BJ (cell line): ENCODE results near the gene HRH2. TPM values are rescaled to one million over a fixed set of nuclear protein-coding genes. Genes with fewer than 3 reads are reported as not detected.

Experiments used
- CTCF ChIA-PET: fragments of 350-600 bp; formaldehyde crosslinking; extraction: SDS; loops from one replicate; lab custom pipeline; 2021; ENCODE audit warnings: antibody characterized with exemption, inconsistent platforms; lab: Yijun Ruan, JAX
- POLR2A ChIA-PET: fragments of 300-600 bp; sonication (Branson Sonifier 250); formaldehyde crosslinking; extraction: SDS; loops from one replicate; lab custom pipeline; 2021; ENCODE audit warnings: antibody characterized with exemption; lab: Charles Lee
- DNase-seq: peaks from one replicate; pipeline ENCODE4 v3.0.0-alpha.2; 2011; ENCODE audit warnings: low read depth
- H3K27me3 ChIP-seq: 2 replicates; pipeline ENCODE4 v1.6.0; 2011; ENCODE audit warnings: low read length; ENCODE audit not compliant: control insufficient read depth, insufficient read depth
- H3K36me3 ChIP-seq: 2 replicates; pipeline ENCODE4 v1.5.1; 2011; ENCODE audit warnings: low read length; ENCODE audit not compliant: control insufficient read depth, insufficient read depth
- H3K4me3 ChIP-seq: 2 replicates; pipeline ENCODE4 v1.5.1; 2011; ENCODE audit warnings: low read depth, mild to moderate bottlenecking, control low read depth, low read length
- polyA plus RNA-seq: library from polyadenylated mRNA; depleted of rRNA; stranded (reverse); fragments of >200 nt; gene quantifications from 2 replicates; pipeline ENCODE4 v1.2.3, GENCODE V29; 2011
- TF ChIP-seq, protein P1 (sequence below): IDR thresholded peaks from 2 replicates; pipeline ENCODE4 v1.5.1; 2011; ENCODE audit warnings: low read depth, mild to moderate bottlenecking, control low read depth, inconsistent platforms, low read length, moderate library complexity; ENCODE audit not compliant: insufficient read depth

The HRH2 gene
- polyA plus RNA-seq, 1 experiment = not detected

DNA sequence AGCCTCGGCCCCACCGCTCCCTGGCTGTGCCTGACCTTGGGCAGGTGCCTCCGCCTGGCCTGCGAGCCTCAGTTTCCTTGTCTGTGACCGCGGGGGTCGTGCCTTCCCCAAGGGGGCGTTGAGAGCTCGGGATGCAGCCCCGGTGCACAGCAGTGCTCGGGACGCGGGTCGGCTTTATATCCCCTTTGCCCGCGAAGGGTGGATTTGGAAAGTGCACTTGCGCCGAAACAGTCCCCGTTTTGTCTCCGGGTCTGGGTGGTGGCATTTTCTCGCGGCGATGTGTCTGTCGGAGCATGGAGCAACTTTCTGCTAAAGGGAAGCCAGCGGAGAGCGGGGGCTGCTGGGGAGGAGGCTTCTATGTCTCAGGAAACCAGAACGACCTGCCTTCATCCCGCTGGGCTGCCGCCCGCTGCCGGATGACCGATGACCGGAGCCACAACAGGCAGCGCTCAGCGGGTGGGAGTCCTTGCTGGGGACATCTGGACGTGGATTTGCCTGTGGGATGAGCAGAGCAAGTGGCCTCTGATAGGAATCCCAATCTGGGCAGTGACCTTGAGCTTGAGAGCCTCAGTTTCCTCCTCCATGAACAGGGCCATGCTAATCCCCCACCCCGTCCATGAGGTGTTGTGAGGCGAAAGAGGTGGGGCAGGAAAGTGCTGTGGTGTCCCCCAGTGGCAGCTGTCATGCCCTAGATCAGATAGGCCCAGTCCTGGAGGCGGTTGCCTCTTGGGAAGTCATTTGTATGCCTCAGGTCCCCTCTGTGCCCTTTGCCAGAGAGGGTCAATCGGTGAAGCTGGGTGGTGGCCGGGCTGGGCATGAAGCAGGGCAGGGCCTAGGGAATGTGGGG, 651 bp downstream of the HRH2 start:
- Histone ChIP-seq H3K36me3 (no peaks in the 10 kb centered on the region), H3K4me3 (no peak overlapping the region), H3K27me3 (no peaks in the 10 kb centered on the region; the same call in 1 of the 2 replicates)
- ChIA-PET CTCF (no interaction called here), POLR2A (no interaction called here)
- TF ChIP-seq, protein P1, sequence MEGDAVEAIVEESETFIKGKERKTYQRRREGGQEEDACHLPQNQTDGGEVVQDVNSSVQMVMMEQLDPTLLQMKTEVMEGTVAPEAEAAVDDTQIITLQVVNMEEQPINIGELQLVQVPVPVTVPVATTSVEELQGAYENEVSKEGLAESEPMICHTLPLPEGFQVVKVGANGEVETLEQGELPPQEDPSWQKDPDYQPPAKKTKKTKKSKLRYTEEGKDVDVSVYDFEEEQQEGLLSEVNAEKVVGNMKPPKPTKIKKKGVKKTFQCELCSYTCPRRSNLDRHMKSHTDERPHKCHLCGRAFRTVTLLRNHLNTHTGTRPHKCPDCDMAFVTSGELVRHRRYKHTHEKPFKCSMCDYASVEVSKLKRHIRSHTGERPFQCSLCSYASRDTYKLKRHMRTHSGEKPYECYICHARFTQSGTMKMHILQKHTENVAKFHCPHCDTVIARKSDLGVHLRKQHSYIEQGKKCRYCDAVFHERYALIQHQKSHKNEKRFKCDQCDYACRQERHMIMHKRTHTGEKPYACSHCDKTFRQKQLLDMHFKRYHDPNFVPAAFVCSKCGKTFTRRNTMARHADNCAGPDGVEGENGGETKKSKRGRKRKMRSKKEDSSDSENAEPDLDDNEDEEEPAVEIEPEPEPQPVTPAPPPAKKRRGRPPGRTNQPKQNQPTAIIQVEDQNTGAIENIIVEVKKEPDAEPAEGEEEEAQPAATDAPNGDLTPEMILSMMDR = no peak
- DNase-seq = no peak

DNA sequence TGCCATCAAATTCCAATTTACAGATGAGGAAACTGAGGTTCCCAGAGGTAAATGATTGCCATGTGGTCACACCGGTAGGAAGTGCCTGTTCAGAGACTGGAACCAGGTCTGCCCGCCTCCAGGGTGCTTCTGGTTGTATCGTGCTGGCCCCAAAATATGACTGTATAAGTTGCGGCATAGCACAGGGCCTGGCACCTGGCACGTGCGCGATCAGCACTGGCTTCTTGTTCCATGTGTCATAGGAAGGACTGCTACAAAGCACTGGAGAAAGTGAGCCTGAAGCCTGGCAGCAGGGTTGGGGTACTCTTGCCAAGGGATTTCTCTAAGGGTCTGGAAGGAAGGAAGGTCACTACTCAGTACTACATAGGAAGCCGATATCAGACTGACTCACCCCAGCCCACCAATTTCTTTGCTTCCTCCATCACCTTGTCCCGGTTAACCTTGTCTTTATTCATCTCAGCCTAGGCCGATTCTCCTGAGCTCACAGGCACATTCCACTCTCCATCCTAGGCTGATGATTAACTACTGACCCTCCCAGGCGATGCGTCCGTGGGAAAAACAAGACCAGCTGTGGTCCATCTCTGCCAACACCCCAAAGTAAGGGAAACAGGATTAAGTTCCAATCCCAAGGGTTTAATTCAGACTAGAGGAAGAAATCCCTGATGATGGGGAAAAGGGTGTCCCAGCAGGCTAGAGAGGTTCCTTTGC, 1.8 kb downstream of the HRH2 start:
- POLR2A ChIA-PET = no interaction called here
- Histone ChIP-seq H3K4me3 (no peak overlapping the region), H3K36me3 (no peaks in the 10 kb centered on the region), H3K27me3 (no peaks in the 10 kb centered on the region; the same call in 1 of the 2 replicates)
- TF ChIP-seq, protein P1 = no peak
- CTCF ChIA-PET = no interaction called here
- DNase-seq = no peak

DNA sequence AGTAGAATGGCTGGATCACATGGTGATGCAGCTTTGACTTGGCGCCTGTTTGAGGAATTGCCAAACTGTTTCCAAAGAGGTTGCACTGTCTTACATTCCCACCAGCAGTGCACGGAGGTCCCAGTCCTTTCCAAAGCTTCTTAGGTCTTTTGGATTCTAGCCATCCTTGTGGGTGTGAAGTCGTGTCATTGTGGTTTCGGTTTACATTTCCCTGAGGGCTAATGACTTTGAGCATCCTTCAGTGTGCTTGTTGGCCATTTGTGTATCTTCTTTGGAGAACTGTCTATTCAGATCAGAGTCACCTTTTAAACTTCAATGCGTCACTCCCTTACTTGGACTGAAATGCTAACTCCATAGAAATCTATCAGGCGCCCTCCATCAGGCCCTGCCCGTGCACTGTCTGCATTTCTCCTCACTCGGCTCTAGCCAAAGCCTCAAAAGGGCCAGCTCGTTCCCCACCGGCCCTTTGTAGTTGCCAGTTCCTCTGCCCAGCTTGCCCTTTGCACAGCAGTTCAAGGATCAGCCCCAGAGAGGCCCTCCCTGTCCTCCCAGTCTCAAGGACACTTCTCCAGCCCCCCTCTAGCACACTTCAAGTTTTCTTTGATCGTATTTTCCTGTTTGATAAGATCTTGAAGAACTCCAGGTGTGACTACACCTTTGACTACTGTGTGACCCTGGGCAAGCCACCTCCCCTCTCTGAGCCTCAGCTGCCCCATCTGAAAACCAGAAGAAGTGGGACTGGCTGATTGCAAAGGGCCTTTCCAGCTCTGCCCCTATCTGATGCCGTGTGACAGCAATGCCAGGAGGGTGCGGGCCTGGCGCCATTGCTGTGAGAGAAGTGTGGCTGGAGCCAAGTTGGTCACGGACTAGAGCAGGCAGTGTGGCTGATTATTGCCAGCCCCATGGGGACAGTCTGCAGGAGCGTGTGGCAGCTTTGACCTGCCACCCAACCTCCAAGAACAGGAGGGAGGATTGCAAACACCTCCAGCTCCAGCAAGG, 5.6 kb downstream of the HRH2 start:
- TF ChIP-seq, protein P1 = no peak
- Histone ChIP-seq H3K36me3 (no peaks in the 10 kb centered on the region), H3K27me3 (no peaks in the 10 kb centered on the region), H3K4me3 (no peak overlapping the region)
- POLR2A ChIA-PET = no interaction called here
- CTCF ChIA-PET = no interaction called here
- no peak for DNase-seq

DNA sequence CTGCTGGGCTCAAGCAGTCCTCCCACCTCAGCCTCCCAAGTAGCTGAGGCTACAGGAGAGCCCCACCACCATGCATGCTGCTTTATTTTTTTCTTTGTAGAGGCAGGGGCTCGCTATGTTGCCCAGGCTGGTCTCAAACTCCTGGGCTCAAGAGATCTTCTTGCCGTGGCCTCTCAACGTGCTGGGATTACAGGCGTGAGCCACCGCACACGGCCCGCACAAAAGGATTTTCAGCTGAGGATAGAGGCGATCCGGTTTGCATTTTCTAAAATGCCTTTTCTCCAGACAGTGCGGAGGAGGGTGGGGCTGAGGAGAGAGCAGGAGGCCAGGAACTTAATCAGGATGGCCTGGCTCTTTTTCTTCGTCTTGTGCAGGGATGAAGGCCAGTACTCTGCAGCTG, 6.9 kb downstream of the HRH2 start:
- no peak for DNase-seq
- TF ChIP-seq, protein P1 = no peak
- POLR2A ChIA-PET = no interaction called here
- H3K36me3 ChIP-seq = no peaks in the 10 kb centered on the region
- H3K4me3 ChIP-seq = no peak overlapping the region
- H3K27me3 ChIP-seq = no peaks in the 10 kb centered on the region
- CTCF ChIA-PET = no interaction called here

GRCh38 chr5:175666216-175666615, 8.3 kb downstream of the HRH2 start:
- CTCF ChIA-PET = no interaction called here
- POLR2A ChIA-PET = no interaction called here
- H3K27me3 ChIP-seq = no peaks in the 10 kb centered on the region
- H3K36me3 ChIP-seq = no peaks in the 10 kb centered on the region
- no peak for DNase-seq
- no peak overlapping the region for H3K4me3 ChIP-seq
- TF ChIP-seq, protein P1 = no peak
